Stimulated activated CD8-positive, alpha-beta memory T cell treated with anti-CD3 and anti-CD28 coated beads, Interleukin-12 subunit alpha, Interleukin-12 subunit beta, amount 100 ng/mL, for 1 hour (primary cell): ENCODE results near the gene HOXD3.

Source experiments
- DNase-seq: peaks from one replicate; pipeline ENCODE4 v3.0.0-alpha.2; 2020; ENCODE audit warnings: low read depth

The HOXD3 gene

DNA sequence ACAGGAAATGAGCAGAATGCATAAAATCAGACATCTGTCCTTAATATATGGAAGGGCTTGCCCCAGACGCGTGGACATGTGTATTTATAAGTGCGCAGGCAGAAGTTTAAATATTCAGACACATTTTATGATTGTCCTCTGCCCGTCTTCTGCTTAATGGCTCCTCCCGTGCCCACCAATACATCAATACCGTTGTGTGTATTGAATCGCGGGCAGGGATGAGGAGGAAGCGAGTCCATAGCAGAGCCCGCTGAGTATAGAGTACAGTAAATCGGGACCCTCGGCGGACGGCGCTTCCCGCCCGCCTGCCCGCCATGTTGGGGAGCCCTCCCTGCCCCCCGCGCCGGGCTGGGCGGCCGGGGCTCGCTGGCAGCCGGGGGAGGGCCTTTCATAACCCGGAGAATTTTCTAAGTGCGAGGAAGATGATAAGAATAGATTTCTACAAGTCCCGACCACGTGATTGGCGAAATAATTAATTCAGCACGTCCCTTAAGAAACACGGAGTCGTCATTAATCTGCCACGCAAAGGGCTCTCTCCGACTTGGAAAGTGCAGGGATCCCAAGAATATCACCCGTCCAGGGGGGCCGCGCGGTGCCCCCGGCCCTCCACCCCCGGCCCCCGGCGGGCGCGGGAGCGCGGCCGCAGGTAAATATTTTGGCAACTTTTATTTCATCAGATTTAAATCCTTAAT, at the start of gene HOXD3:
Gene HOXD3, plus strand, starts transcription at position 501 of the 692 bp plus-strand sequence. CDS start 11,808 bp downstream, outside the sequence.
- no peak for DNase-seq

DNA sequence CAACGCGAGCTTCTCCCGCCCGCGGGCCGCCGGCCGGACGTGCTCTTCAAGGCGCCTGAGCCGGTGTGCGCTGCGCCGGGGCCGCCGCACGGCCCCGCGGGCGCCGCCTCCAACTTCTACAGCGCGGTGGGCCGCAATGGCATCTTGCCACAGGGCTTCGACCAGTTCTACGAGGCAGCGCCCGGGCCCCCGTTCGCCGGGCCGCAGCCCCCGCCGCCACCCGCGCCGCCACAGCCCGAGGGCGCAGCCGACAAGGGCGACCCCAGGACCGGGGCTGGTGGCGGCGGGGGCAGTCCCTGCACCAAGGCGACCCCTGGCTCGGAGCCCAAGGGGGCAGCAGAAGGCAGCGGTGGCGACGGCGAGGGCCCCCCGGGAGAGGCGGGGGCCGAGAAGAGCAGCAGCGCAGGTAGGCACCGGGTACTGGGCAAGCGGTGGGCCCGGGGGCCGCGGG, 49.4 kb upstream of the HOXD3 start:
- DNase-seq: no peak

DNA sequence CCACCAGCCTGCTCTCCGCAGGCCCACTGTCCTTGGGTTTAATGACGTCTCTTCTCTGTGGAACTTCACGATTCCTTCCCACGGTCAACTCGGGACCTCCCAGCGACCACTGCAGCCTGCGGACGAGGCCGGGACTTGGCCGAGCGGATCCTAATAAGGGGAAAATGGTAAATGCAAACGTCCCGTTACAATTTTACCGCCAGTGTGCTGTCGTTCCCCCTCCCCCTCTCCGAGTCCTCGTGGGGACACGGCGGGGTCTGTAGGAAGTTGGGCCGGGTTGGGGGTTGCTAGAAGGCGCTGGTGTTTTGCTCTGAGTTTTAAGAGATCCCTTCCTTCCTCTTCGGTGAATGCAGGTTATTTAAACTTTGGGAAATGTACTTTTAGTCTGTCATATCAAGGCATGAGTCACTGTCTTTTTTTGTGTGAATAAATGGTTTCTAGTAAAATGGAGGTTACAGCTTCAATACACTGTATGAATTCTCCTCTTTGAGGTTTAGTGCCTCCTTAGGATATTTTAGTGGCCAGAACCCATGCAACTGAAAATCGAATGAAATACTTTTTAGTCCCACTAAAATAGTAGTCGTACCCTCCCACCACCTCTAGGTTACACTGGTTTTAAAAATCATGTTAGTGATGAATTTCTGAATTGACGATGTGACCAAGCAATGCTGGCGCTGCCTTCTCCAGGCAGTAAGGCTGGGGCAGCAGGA, 47.8 kb upstream of the HOXD3 start:
- DNase-seq: no peak

DNA sequence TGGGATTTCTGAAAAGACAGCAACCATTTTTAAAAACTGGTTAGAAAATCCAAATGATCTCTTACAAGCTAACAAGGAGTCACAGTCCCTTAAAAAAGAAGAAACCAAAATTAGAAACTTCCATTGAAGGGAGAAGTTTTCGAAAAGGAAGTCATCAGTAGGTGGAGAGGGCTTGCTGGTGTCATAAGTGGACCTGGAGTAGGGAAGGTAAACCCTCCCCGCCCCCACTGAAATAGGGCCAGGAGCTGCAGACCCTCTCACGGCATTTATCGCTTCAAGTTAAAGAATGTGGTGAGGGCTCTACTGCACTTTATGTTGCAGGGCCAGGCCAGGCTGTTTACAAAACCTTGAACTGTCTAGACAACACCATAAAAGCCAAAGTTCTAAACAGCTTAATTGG, 47.2 kb upstream of the HOXD3 start:
- no peak for DNase-seq

DNA sequence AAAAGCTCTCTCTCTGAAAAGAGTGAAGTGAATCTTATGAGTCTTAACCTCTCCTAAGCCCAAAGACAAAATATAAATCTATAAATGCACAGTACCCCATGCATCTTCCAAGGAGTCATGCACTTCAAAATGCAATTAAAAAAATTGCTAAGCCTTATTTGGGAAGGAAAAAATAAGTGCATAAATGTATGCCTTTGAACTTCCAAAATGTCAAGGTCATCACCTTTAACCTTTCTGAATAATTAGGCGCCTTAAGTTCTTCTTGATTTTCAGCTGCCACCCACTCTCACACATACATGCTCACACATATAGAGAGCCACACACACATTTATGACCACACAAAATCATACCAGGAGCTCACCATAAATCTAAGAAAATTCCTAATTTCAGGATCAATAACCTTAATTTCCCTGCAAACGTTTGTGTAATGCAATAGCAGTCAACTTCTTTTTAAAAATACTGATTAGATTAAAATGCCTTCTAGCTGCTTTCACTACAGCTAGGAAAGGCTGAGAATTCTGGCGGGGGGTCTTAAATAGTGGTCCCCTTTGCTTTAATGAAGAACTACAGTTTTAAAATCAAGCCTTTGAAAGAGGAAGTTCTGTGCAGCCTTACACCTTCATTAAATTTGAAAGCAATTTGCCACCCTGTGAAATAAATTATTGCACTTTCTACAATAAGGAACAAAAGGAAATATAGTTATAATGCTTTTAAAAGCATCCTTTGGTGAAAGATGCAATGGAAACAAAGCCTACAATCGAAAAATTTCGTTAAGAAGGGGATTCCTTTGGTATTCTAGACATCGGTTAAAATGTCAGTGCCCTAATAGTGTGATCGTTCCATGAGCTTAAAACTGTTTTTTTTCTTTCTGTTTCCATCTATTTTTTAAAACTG, 46.4 kb upstream of the HOXD3 start:
- no peak for DNase-seq

DNA sequence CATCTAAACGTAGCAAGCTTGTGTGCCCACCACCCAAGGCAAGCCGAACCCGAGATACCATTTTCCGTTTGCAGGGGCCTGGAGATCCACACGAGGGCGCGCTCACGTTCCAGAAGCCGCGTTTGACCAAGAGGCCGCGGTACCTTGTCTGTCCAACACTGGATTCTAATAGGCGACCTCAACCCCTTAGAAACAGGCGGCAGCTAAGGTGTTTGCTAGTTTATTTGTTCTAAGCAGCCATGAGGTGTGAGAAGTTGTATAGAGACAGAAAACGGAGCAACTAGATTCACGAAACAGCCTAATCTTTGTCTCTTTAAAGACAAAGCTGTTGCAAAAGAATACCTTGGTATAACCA, 45.8 kb upstream of the HOXD3 start:
- DNase-seq: no peak

DNA sequence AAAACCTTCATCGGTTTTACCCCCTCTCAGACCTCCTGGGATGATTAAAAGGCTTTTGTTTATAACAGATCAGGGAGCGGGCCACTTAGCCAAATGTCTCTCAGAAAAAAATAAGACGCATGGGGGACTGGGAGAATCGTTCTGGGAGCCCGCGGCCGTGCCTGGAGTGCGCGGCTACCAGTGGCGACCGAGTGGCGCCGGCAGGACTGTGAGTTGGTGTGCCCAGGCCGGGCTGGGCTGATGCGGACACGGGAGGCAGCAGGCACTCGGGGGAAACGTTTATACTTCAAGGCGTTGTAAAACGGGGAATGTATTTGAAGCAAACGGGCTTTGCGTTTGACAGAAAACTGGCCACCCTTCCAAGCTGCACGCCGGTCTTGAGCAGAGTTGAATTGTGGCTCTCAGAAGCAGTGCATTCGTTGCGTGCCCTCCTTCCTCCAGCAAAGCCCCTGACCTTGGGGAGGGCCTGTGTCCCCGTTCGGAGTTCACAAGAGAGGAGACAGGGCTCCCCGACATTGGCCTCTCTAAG, 45.2 kb upstream of the HOXD3 start:
- no peak for DNase-seq

DNA sequence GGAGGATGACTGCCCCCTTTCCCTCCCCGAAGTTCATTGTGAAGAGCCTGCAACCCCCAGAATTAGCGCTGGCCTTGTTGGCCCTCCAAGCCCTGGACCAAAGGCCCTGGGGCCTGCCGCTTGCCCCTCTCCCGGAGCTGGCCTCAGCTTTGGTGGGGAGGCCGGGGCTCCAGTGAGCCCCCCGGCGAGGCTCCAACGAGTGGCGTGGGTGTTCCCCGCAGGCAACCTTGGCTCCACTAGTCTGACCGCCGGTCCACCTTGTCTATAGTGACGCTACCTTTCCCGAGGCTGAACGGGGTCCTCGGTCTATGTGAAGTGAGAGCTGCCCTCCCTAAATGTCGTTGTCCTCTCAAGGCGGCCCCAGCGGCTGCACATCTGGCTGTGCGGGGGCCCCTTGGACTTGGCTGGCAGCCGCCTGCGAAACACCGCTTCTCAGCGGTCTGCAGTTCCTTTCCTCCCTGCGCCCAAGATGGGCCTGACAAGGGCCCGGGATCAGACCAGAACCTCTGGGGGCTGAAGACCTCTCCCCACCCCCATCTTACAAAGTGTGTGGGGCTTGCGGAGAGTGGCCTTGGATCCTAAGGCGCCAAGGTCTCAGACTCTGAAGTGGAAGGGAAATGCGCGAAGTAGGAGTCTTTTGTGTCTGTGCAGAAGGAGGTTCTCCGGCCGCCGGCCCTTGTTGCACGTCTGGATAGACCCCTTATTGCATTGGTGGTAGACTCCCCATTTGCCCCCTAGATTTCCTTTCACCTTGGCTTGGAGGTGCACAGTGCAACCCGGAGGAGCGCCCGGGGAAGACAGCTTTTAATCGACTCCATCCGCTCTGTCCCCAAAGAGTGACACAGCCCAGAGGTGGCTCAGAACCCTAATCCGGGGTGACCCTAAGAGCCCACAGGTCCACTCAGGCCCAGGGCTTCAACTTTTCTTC, 44.5 kb upstream of the HOXD3 start:
- DNase-seq: no peak

DNA sequence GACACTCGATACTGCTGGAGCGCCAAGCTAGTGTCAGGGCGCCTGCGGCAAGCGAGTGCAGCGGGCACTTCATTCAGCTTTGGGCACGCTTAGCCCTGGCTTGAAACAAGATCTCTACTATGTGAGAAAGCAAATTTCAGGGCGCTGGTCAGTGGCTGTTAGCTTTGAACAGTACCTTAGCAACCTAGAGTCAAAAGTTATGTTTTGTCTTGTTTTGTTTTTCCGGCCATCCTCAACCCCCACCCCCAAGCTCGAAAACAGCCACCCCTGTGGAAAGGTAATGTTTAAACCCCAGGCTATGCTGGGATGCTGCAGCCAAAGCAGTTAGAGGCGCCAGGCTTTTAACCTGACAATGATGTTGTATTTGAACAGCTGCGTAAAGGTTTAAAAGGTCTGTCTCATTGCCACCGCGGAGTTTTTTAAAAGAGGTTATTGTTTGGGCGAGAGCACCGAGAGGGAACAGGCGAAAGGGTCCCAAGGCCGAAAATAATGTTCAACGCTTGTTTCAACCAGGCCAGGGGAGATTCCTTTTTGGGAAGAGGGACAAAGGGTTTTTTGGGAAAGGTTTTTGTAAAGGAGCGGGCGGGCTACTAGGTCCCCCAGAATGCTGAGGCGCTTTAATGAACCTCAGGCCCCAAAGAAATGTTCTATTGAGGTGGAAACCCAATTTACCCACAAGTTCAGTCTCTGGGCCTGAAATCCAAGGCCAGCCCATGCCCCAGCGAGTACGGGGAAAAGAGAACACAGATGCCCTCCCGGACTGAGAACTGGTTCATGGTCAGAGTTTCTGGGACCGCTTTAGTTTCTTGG, 42.8 kb upstream of the HOXD3 start:
- no peak for DNase-seq

DNA sequence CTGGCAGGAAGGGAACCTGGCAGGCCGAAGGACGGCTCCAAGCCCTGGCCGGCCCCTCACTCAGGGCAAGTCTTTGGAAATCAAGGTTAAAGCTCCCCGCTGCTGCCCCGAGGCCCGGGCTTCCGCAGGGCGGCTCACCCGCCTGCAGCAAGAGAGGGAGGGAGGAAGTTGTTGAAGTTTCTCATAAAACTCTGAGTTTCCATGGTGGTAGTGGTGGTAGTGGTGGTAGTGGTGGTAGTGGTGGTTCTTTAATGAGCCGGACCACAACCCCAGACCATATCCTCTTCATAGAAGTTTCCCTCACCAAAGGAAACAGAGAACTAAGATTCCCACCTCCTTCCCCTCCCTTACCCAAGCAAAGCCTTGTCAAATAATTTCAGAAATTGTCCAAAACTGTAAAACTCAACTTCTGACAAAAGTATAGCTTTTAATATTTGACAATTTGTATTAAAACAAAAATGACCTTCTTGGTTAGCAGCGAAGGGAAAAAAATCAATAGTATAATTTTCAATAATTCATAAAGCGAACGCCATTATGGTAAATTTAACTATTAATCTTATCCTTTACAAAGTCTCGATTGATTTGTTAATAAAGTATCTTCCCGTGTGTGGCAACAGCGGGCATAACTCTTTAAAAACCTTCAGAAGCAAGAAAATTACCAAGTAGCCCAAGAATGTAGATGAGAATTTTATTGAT, 42.0 kb upstream of the HOXD3 start:
- DNase-seq: no peak

DNA sequence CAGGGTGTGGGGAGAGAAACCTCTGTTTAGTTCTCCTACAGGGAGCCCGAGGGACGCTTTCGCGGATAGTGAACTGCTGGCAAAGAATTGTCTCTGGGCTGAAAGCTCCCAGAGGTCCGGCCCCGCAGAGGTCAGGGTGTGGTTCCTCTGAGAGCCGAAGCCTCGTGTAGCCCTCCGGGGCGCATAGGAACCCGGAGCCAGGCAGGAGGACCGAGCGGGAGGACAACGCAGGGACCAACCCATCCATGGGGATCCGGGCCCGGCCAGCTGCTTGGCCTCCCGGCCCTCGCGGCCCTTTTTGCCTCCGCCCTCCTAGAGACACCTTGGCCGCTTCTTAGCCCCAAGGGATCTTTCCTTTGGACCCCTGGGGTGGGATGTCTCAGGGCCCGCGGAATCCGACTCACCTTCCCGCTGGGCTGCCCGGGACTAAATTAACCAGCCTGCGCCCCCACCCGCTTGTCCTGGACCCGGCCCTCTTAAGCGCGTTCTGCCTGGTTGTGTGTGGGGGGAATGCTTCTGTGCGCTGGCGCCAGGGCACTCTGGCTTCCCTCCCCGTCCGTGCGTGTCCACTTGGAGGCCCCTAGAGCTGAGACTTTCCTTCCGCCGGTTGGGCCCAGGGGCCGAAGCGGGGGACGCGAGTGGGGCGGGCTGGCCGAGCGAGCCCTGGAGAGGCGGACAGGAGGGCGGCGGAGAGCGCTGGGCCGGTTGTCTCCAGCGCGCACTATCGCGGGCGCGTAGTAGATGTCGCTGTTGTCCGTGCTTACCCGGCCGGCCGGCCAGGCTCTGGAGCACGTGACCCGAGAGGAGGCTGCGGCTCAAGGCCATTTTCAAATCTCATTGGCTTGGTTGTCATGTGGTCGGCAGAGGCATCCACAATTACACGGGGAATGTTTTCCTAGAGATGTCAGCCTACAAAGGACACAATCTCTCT, 41.0 kb upstream of the HOXD3 start, which contains the start of gene HOXD10:
Gene HOXD10, plus strand, starts transcription at position 896 of the 931 bp plus-strand sequence. CDS start 56 bp downstream, outside the sequence.
- DNase-seq: no peak

DNA sequence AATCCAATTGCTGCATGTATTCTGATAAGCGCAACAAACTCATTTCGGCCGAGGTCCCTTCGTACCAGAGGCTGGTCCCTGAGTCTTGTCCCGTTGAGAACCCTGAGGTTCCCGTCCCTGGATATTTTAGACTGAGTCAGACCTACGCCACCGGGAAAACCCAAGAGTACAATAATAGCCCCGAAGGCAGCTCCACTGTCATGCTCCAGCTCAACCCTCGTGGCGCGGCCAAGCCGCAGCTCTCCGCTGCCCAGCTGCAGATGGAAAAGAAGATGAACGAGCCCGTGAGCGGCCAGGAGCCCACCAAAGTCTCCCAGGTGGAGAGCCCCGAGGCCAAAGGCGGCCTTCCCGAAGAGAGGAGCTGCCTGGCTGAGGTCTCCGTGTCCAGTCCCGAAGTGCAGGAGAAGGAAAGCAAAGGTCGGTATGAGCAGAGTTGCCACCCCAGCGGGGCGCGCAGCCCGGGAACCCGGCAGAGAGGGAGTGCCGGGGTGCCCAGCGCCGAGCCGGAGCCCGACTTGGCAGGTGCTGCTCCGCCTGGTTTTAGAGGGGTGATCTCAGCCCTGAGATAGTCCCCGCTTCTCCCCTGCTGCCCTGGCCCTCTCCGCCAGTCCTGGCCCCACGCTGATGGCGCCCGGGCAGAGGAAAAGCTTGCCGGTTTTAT, 39.8 kb upstream of the HOXD3 start:
- DNase-seq: no peak

DNA sequence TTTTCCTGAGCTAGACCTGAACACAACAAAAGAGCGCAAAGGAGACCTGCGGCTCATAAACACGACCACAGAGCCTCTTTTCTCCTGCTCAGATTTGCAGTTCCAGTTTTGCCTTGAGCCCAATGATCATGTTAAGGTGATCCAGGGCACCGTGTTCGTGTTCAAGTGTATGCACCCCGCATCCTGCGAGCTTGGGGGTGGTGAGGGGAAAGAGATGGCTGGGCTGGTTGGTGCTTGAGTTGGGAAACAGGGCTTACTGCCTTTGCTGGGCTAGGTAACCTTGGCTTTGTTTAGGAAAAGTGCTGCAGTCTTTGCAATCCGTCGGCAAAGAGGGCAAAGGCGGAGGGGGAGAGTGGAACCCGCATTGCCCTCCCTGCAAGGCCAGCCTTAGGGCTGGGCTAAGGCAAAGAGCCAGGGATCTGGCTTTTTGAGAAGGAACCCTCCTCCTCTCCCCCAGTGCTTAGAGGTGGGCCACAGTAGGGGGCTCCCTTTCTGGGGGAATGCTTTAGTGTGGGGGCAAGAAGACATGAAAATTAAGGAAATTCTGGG, 39.2 kb upstream of the HOXD3 start:
- DNase-seq: no peak

DNA sequence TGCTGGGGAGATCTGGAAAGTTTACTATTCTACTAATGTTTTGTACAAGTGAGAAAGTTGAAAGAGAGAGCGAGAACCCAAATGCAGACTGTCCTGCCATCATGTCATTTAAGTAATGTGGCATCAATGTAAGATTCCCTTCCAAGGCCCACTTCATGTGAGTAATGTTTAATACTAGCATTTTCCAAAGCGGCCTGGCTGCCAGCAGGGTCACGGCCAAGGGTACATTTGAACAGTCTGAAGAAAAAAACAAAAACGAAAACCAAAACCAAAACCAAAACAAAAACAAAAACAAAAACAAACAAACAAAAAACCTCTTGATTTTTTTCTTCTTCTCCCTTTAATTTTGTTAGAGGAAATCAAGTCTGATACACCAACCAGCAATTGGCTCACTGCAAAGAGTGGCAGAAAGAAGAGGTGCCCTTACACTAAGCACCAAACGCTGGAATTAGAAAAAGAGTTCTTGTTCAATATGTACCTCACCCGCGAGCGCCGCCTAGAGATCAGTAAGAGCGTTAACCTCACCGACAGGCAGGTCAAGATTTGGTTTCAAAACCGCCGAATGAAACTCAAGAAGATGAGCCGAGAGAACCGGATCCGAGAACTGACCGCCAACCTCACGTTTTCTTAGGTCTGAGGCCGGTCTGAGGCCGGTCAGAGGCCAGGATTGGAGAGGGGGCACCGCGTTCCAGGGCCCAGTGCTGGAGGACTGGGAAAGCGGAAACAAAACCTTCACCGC, 38.3 kb upstream of the HOXD3 start:
- DNase-seq: no peak

DNA sequence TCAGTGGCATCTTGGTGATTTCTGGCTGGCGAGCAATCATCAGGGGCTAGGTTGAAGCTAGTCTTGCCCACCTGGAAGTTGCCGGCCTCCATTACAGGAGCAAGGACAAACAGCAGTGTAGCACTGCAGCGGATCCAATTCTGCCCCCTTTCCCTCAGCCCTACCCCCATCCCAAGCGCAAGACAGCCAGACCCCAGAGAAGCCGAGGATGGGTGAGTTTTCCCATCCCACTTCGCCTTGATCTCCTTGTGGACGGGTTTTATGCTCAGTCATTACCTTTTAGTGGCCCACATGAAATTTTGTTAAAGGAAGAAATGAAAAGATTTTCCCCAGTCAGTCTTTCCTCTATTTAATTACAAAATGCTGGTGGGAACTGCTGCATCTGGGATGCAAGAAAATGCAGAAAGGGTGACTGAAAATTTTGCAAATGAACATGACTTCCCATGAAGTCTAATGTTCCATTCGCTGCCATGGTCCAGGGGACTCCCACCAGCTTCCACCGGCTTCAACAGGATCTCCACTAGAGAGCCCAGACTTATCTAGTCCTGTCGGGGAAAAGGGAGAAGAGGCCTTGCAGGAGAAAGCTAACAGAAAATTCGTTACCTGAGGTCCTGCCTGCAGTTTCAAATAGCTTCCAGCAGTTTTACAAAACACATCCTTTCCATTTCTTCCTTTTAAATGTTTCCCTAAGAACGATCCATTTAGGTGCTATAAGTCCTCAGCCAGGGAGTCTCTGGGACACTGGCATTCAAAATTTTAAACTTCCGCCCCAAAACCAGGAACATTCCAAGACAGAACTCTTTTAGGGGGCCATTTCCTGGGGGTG, 36.5 kb upstream of the HOXD3 start:
- no peak for DNase-seq
